GM19467 (cell line): Measurements from ENCODE around the gene MERTK.

Experiments
- ATAC-seq: cut with Tn5 transposase; IDR thresholded peaks from one replicate; pipeline ENCODE4 v1.9.1; 2021; ENCODE audit warnings: mild to moderate bottlenecking, moderate library complexity; ENCODE audit not compliant: unreplicated experiment

The MERTK gene

DNA sequence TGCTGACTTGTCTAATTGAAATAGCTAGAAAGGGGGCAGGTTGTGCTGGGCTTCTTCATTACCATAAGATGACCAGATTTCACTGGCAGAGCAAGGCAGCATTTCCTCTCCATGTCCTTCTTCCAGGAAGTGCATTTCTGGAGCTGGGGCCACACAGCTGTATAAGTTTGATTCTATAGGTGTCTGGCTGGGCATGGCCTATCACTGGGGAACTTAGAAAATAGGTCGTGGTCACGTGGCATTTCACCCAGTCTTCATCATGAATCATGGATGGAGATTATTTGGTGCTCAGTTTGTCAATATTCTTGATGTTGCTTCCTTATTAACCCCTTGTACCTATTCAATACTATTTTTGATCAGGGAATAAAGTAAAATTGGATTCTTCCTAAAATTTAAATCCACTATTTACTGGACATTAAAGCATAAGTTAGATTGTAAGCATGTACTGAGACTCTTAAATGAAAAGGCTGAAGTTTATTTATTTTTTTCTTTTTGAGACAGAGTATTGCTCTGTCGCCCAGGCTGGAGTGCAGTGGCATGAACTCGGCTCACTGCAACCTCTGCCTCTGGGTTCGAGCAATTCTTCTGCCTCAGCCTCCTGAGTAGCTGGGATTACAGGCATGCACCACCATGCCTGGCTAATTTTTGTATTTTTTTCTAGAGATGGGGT lies 107.1 kb downstream of the MERTK start:
- no peak for ATAC-seq

DNA sequence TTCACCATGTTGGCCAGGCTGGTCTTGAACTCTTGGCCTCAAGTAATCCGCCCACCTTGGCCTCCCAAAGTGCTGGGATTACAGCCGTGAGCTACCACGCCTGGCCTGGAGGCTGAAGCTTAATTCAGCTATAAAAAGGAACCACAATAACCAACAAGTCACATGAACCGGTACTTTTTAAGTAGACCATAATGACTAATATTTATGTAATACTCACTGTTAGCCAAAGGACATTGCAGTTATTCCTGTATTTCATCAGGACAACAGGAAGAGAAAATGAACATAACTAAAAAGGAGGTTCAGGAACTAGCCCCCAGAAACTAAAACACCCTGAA lies 107.6 kb downstream of the MERTK start:
- no peak for ATAC-seq

- ATAC-seq = no peak
These were observed 109.1 kb downstream of the MERTK start for GRCh38 chr2:112007493-112007892.

DNA sequence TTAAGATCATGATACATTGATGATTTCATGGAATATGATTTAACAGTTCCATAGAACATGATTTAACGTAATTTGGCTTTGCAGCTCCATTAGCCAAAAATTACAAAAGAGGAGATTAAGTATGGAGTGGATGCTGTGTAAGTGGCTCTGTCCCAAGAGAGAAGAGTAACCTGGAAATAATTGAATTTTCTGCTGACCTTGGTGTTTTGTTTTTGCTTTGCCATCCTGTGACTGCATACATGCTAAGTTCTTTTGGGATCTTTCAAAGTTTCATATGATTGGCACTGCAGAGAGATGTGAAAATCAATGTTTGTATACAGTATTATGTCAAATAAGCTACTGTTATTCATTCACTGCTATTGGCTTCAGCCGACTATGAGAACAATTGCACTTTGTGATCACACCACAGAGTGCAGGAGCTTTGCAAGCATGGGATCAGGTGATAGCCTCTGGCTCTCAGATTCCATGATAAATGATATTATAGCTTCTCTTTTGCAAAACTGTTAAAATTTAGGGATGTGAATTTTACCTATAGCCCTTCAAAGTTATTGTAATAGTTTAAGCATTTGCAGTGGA lies 110.6 kb downstream of the MERTK start:
- no peak for ATAC-seq

DNA sequence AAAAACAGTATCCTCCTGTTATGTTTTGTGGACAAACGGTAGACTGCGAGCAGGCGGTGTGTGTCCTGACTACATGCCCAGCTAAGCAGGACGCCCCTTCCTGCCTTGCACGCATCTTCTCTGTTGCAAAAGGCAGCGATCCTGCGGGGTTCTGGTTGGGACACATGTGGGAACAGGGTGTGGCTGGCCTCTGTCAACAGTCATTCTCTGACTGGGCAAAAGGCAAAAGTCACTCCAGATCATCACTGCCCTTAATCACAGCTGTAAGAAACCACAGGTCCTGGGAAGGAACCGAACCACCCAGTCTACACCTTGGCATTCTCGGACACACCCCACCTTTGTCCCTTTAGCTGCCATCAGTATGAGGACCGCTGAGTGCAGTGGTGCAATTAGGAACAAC lies 112.3 kb downstream of the MERTK start:
- ATAC-seq = no peak

GRCh38 chr2:112012556-112012955 lies 114.1 kb downstream of the MERTK start:
- no peak for ATAC-seq

- ATAC-seq = no peak
These were observed 120.4 kb downstream of the MERTK start for GRCh38 chr2:112018846-112019245.

GRCh38 chr2:112019569-112019982 lies 121.2 kb downstream of the MERTK start:
- ATAC-seq = no peak

DNA sequence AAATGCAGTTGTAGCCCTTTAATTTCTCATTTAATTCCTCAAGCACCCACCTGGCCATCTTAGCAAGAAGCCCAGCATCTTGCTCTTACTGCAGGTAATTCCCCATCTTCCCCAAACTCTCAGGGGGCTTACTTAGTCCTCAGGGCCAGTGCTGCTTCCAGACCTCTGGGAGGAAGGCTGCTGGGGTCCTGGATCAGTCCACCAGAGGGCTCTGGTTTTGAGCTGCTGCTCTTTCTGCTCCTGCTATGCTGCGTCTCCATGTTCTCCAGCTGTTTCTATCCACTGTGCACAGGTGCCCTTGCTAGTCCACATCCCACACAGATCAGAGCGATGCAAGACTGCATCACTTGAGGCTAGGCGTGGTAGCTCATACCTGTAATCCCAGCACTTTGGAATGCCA lies 122.2 kb downstream of the MERTK start:
- no peak for ATAC-seq

DNA sequence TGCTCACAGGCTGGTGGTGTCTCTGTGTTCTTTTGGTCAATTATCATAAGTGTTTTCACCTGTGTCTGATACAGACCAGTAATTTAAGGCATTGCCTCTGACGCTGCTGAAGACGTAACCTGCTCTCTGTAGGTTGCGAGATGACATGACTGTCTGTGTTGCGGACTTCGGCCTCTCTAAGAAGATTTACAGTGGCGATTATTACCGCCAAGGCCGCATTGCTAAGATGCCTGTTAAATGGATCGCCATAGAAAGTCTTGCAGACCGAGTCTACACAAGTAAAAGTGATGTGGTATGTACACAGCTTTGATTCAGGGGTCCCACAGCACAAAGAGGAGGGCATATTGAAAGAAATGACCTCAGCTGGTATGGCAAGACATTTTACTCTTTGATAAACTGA lies 122.9 kb downstream of the MERTK start:
- ATAC-seq = no peak

- no peak for ATAC-seq
These were observed 123.4 kb downstream of the MERTK start for GRCh38 chr2:112021781-112022231.

GRCh38 chr2:112023707-112024106 lies 125.3 kb downstream of the MERTK start:
- no peak for ATAC-seq

DNA sequence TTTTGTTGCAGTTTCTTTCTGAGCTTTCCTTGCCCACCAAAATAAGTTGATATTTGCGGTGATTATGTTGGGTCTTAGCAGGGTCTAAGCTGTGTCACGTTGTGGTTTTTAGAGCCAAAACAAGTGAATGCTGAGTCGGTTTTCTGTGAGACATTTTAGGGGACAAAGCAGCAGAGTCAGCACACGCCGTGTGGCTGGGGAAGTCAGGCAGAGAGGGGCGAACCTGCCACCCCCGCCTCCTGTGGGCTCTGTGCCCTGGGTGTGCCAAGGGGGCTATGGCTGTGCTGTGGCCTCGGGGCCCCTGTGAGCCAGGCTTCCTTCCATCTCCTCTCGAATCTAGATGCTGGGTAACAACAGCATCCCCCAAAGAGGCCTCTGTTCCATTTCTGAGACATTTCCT lies 125.8 kb downstream of the MERTK start:
- no peak for ATAC-seq

- no peak for ATAC-seq
These were observed 126.6 kb downstream of the MERTK start for GRCh38 chr2:112024896-112025491.

DNA sequence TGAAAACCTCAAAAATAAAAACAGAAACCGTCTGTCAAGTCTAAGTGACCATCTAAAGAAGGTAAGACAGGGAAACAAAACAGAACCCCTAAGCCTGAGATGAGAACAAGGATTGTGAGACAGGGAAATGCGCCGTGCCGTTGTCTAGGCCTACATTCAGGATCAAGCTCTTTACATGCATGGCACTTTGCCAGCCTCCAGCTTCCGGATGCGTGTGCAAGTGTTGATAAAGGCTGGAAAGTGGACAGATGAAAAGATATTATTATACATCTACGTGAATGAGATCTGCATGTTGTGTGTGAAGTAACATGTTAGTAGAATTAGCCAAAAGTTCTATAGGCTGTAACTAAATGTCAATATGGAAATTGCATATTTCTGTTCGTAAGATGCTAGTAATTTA lies 128.1 kb downstream of the MERTK start:
- no peak for ATAC-seq

- no peak for ATAC-seq
These were observed 129.4 kb downstream of the MERTK start for GRCh38 chr2:112027767-112028166.

DNA sequence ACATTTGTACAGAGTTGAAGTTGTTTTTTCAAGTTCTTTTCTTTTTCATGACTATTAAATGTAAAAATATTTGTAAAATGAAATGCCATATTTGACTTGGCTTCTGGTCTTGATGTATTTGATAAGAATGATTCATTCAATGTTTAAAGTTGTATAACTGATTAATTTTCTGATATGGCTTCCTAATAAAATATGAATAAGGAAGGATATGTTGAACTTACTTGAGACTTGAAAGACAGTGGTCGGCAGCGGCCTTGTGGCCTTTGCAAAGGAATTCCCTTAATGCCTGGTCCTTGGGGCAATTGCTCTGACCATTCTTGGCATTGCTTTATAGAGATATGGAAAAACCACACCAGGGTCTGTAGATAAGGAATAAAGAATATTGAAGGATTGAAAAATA lies 130.8 kb downstream of the MERTK start:
- no peak for ATAC-seq

- no peak for ATAC-seq
These were observed 133.2 kb downstream of the MERTK start for GRCh38 chr2:112031473-112032223.

DNA sequence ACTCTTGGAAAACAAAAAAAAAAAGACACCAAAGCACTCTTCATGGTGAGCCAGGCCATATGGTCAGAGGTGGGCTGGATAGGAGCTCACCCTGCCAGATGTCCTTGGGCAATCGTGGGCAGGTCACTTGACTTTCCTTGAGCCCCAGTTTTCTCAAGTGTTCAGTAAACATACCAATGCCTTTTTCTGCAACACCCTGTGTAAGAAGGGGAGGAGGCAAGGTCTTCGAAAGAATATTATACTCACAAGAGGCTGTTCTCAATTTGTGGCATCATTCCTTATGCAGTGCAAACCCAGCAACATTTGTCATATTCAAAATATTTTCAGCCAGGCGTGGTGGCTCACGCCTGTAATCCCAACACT lies 133.8 kb downstream of the MERTK start:
- no peak for ATAC-seq

GRCh38 chr2:112032689-112033465 lies 134.5 kb downstream of the MERTK start:
- no peak for ATAC-seq

DNA sequence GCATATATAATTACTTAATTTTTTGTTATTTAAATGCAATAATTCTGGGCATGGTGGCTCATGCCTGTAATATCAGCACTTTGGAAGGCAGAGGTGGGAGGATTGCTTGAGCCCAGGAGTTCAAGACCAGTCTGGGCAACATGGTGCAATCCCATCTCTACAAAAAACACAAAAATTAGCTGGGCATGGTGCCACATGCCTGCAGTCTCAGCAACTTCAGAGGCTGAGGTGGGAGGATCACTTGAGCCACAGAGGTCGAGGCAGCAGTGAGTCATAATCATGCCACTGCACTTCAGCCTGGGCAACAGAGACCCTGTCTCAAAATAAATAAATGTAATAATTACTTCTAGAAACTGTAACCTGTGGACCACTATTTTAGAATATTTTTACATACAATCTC lies 135.2 kb downstream of the MERTK start:
- no peak for ATAC-seq
